Panc1 (cell line): ENCODE measurements around the gene ADAMTS1. TPM values are rescaled to one million over a fixed set of nuclear protein-coding genes. Genes with fewer than 3 reads are reported as not detected.

Experiments used
- ATAC-seq: fragments of 200-7000 bp; cut with Tn5 transposase; 2 replicates; pipeline ENCODE4 v1.9.1; 2020; ENCODE audit warnings: mild to moderate bottlenecking, moderate library complexity
- BruUV-seq: library from RNA; stranded (reverse); fragments of 400-500 nt; replicated peaks from 2 replicates; lab custom pipeline; 2021; lab: Mats Ljungman, UMichigan
- CTCF ChIA-PET: fragments of 300-600 bp; sonication (Branson Sonifier 250); formaldehyde crosslinking; loops from one replicate; lab custom pipeline; 2022; ENCODE audit warnings: antibody characterized with exemption; lab: Charles Lee
- POLR2A ChIA-PET: fragments of 300-600 bp; sonication (Branson Sonifier 250); formaldehyde crosslinking; loops from one replicate; lab custom pipeline; 2022; ENCODE audit warnings: antibody characterized with exemption; lab: Charles Lee
- DNase-seq: peaks from one replicate; pipeline ENCODE4 v3.0.0-alpha.2; 2010; ENCODE audit warnings: low read depth, low spot score
- H3K27ac ChIP-seq: 2 replicates; pipeline ENCODE4 v1.5.1; 2011; ENCODE audit warnings: mild to moderate bottlenecking, low read length, inconsistent platforms
- H3K27me3 ChIP-seq: fragments of 200-500 bp; sonication (Bioruptor generic); 2 replicates; pipeline ENCODE4 v1.6.0; 2014; ENCODE audit warnings: low read length, inconsistent platforms; ENCODE audit not compliant: control insufficient read depth, insufficient read depth
- H3K36me3 ChIP-seq: fragments of 200-500 bp; sonication (Bioruptor generic); 2 replicates; pipeline ENCODE4 v1.5.1; 2014; ENCODE audit warnings: inconsistent platforms, mild to moderate bottlenecking, low read length, moderate library complexity; ENCODE audit not compliant: control insufficient read depth, insufficient read depth
- H3K4me1 ChIP-seq: 2 replicates; pipeline ENCODE4 v1.5.1; 2011; ENCODE audit warnings: inconsistent platforms, mild to moderate bottlenecking, low read length, moderate library complexity; ENCODE audit not compliant: control insufficient read depth, insufficient read depth
- H3K4me3 ChIP-seq, 2 experiments: 2 replicates each; pipeline ENCODE4 v1.5.1; 2011 to 2012; ENCODE audit warnings: low read depth in 2 of 2, low read length in 2 of 2, mild to moderate bottlenecking in 2 of 2, inconsistent platforms in 1 of 2, moderate library complexity in 1 of 2
- H3K9me3 ChIP-seq: fragments of 200-500 bp; sonication (Bioruptor generic); 2 replicates; pipeline ENCODE4 v1.5.1; 2014; ENCODE audit warnings: low read depth, mild to moderate bottlenecking, inconsistent platforms, low read length, moderate library complexity; ENCODE audit not compliant: control insufficient read depth, insufficient read depth
- in situ Hi-C: cut with HindIII; loops from 2 replicates; pipeline ENCODE4 v1.10.0; 2016; ENCODE audit warnings: low sequenced_read_pairs, low pct_unique_long_range_greater_than_20kb
- intact Hi-C: fragments of 100-400 bp; cut with micrococcal nuclease; formaldehyde crosslinking; loops from one replicate; pipeline ENCODE4 v1.10.0; 2022; ENCODE audit not compliant: unreplicated experiment
- total RNA-seq: library from RNA; stranded (reverse); gene quantifications from one replicate; pipeline ENCODE4 v1.2.1, GENCODE V29; 2021; ENCODE audit not compliant: unreplicated experiment
- TF ChIP-seq, protein P1 (sequence below): fragments of 450-650 bp; IDR thresholded peaks from 2 replicates; pipeline ENCODE4 v1.5.1; 2017; ENCODE audit warnings: mild to moderate bottlenecking
- TF ChIP-seq, protein P2 (sequence below), 2 experiments: IDR thresholded peaks; 2 replicates each; pipeline ENCODE4 v1.6.1; 2011 to 2012; ENCODE audit warnings: low read depth in 2 of 2, control low read depth in 1 of 2, low read length in 1 of 2, mild to moderate bottlenecking in 1 of 2, moderate library complexity in 1 of 2; ENCODE audit not compliant: insufficient read depth in 1 of 2

The ADAMTS1 gene
- total RNA-seq, 1 experiment from 2014 or later: 3.3 TPM

DNA sequence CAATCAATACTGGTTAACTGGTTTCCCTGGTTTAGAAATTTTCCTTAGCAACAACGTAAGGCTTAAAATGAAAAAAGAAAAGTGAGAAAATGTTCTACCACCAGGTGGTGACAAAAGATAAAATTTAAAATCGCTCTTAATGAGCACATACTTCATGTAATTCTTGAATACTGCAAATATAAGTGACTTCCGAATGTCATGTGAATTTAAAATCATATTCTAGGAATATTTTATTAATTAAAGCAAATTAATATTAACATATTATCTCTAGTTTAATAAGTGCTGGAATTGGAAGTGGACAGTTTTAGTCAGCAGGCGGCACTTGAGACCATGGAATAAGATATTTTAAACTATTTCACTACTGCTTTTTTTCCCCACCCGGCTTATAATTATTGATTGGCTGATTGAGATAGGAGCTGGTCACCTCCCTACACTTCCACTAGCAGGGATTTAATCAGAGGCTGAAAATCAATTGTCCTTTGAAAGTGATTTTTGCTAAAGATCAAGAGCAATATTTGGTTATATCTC is 5.0 kb upstream of the ADAMTS1 start:
- in situ Hi-C loops: no loop called here
- Histone ChIP-seq H3K9me3 (no peaks in the 10 kb centered on the region), H3K27ac (no peak overlapping the region), H3K4me3 (no peak overlapping the region), H3K4me1 (no peaks in the 10 kb centered on the region; the same call in 1 of the 2 replicates), H3K36me3 (no peaks in the 10 kb centered on the region), H3K27me3 (peaks cover 5% of the 10 kb centered on the region; the same call in 1 of the 2 replicates)
- DNase-seq (no peak), ATAC-seq (no peak)
- BruUV-seq: no TSS peak
- intact Hi-C loops: loop anchor here (1.0 to 5.0 kb wide), 3 partner anchors 851 to 1487 kb away; no protein-coding TSS in a partner anchor
- ChIA-PET POLR2A (no interaction called here), CTCF (no interaction called here)
- TF ChIP-seq, protein P1, sequence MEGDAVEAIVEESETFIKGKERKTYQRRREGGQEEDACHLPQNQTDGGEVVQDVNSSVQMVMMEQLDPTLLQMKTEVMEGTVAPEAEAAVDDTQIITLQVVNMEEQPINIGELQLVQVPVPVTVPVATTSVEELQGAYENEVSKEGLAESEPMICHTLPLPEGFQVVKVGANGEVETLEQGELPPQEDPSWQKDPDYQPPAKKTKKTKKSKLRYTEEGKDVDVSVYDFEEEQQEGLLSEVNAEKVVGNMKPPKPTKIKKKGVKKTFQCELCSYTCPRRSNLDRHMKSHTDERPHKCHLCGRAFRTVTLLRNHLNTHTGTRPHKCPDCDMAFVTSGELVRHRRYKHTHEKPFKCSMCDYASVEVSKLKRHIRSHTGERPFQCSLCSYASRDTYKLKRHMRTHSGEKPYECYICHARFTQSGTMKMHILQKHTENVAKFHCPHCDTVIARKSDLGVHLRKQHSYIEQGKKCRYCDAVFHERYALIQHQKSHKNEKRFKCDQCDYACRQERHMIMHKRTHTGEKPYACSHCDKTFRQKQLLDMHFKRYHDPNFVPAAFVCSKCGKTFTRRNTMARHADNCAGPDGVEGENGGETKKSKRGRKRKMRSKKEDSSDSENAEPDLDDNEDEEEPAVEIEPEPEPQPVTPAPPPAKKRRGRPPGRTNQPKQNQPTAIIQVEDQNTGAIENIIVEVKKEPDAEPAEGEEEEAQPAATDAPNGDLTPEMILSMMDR: peak; percentile 57; the same call in 1 of the 2 replicates
- TF ChIP-seq, protein P2, sequence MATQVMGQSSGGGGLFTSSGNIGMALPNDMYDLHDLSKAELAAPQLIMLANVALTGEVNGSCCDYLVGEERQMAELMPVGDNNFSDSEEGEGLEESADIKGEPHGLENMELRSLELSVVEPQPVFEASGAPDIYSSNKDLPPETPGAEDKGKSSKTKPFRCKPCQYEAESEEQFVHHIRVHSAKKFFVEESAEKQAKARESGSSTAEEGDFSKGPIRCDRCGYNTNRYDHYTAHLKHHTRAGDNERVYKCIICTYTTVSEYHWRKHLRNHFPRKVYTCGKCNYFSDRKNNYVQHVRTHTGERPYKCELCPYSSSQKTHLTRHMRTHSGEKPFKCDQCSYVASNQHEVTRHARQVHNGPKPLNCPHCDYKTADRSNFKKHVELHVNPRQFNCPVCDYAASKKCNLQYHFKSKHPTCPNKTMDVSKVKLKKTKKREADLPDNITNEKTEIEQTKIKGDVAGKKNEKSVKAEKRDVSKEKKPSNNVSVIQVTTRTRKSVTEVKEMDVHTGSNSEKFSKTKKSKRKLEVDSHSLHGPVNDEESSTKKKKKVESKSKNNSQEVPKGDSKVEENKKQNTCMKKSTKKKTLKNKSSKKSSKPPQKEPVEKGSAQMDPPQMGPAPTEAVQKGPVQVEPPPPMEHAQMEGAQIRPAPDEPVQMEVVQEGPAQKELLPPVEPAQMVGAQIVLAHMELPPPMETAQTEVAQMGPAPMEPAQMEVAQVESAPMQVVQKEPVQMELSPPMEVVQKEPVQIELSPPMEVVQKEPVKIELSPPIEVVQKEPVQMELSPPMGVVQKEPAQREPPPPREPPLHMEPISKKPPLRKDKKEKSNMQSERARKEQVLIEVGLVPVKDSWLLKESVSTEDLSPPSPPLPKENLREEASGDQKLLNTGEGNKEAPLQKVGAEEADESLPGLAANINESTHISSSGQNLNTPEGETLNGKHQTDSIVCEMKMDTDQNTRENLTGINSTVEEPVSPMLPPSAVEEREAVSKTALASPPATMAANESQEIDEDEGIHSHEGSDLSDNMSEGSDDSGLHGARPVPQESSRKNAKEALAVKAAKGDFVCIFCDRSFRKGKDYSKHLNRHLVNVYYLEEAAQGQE (IDR thresholded peaks at IDR 0.05; ENCODE audit: insufficient read depth in 1 of 2, low read depth in 2 of 2, low read length in 1 of 2): no peak

DNA sequence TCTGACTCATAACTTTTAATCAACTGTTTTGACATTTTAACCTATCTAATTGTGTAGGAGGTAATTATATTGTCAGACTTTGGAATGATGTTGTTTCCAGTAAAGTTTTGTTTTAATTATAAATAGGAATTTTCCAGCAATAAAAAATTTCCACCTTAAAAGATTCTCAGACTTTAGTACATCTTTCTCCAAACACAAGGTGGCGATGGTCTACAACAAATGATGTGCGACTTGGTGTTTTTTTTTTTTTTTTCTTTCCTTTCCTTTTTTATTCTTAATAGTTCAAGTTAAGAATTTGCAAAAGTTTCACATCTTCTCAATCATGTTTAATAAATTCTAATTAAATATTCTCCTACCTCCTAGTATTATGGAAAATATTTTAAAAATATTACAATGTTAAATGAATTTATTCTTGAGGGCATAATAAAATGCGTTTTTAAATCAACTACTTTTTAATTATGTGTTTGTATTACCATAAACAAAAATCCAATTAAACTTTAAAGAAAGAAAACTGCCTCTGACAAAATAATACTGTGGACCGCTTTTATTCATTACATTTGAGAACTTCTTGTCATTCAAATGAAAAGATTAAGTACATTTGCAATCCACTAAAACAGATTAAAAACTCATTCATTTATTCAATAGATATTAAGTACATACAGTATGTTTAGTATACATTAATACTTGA is 4.4 kb upstream of the ADAMTS1 start:
- Histone ChIP-seq H3K4me1 (no peaks in the 10 kb centered on the region; the same call in 1 of the 2 replicates), H3K27me3 (peaks cover 5% of the 10 kb centered on the region; the same call in 1 of the 2 replicates), H3K9me3 (no peaks in the 10 kb centered on the region), H3K27ac (no peak overlapping the region), H3K4me3 (no peak overlapping the region), H3K36me3 (no peaks in the 10 kb centered on the region)
- BruUV-seq: no TSS peak
- in situ Hi-C loops: no loop called here
- no peak for ATAC-seq
- TF ChIP-seq, protein P1: peak; percentile 6; the same call in 1 of the 2 replicates
- TF ChIP-seq, protein P2 (IDR thresholded peaks at IDR 0.05; ENCODE audit: insufficient read depth in 1 of 2, low read depth in 2 of 2, low read length in 1 of 2): no peak
- POLR2A ChIA-PET: no interaction called here
- intact Hi-C loops: loop anchor here (1.0 to 5.0 kb wide), 4 partner anchors 852 to 1898 kb away; no protein-coding TSS in a partner anchor
- CTCF ChIA-PET: no interaction called here
- DNase-seq: no peak
